Amygdala (tissue), 56 donors: ENCODE measurements around the gene TNFRSF1A.

Source experiments
- DNase-seq, 56 donors: peaks; one replicate each; lab custom pipeline; 2025; lab: John Stamatoyannopoulos, UW

TNFRSF1A gene

DNA sequence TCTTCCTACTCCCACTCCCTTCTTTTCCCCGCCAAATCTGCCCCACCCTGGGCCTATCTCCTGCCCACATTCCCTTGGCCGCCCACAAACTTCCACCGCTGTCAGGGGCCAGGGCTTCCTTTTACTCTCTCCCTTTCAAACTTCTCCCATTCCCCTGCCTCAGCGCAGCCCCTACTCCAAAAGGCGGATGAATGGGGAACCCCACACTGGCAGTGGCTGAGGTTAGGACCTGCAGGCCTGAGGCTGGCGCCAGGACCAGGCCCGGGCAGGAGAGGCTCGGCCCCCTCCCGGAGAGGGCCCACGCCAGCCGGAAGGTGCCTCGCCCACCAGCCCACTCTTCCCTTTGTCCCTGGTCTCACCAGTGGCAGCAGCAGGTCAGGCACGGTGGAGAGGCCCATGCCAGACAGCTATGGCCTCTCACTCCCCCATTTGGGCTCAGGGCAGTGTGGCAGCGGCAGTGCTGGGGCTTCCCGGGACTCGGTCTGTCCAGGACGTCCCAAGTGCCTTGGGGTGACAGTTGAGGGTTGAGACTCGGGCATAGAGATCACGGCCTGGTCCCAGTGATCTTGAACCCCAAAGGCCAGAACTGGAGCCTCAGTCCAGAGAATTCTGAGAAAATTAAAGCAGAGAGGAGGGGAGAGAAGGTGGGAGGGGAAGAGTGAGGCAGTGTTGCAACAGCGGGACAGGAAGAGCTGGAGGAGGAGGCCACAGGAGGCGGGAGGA, at the start of gene TNFRSF1A:
TNFRSF1A (minus strand) TSS at position 660 of the 723 bp plus-strand sequence; CDS start at position 398, 262 bp downstream.
- DNase-seq = peak in 17 of 56 donors; percentile 22 to 54 (median 39)

DNA sequence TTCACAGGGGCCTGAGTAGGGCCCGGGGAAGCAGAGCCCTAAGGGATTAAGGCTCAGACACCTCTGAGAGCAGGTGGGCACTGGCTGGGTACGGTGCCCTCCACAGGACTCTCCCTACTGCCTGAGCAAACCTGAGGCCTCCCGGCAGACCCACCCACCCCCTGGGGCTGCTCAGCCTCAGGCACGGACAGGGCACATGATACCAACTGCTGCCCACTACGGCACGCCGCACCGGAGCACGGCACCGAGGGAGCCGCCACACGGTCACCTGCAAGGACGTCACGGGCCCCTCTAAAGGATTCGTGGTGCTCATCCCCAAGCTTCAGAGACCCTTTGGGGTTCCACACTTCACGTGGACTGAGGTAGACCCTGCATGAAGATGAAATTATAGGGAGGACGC, 49.1 kb upstream of the TNFRSF1A start:
- DNase-seq = no peak

DNA sequence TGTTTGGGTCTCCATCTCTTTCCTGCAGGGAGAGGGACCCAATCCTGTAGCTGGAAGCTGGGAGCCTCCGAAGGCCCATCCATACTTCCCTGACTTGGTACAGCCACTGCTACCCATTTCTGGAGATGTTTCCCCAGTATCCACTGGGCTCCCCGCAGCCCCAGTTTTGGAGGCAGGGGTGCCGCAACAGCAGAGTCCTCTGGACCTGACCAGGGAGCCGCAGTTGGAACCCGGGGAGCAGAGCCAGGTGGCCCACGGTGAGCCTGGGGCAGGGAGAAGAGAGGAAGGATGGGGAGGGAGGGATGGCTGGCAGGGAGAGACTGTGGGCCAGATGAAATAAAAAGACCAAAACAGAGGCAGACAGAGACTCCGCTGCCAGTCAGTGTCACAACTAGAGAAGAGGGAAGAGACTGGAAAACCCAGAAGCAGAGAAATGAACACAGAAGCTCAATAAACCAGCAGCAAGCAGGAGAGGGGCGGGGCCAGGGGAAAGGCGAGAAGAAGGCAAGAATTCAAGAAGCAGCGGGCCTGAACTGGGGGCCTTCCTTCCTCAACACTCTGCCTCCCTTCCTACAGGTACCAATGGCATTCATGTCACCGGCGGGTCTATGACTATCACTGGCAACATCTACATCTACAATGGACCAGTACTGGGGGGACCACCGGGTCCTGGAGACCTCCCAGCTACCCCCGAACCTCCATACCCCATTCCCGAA, 48.4 kb upstream of the TNFRSF1A start:
- DNase-seq = no peak

DNA sequence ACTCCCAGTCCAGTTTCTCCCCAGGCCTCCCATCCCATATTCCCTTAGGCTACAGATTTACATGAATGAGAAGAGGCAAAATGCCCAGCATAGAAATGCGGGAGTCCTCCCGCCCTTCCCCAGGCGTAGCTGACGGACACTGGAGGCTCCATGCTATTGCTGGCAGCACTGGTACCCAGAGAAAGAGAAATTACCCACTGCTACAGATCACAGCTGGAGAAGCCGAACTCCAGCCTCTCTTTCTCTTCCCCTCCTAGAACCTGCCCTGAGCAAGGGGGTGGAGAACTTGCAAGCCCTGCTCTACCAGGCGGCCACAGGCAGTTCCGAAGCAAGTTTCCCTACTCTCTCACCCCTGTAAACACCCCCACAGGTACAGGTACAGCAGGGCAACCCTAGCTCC, 45.7 kb upstream of the TNFRSF1A start:
- no peak for DNase-seq

DNA sequence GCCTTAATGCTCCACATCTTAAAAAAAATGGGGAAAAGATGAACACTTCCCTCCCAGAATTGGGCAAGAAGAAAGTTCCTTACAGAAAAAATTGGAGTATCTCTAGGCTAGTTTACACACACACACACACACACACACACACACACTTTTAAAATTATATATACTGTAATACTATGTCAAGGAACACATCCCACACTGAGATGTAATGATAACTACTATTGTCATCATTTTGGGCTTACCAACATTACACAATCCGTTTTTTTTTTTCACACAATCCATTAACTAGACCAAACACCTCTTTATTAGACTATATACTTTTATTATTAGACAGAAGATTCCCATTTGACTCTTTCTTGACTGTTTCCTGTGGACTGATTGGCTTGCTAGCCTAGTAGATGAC, 44.6 kb upstream of the TNFRSF1A start:
- DNase-seq = no peak

DNA sequence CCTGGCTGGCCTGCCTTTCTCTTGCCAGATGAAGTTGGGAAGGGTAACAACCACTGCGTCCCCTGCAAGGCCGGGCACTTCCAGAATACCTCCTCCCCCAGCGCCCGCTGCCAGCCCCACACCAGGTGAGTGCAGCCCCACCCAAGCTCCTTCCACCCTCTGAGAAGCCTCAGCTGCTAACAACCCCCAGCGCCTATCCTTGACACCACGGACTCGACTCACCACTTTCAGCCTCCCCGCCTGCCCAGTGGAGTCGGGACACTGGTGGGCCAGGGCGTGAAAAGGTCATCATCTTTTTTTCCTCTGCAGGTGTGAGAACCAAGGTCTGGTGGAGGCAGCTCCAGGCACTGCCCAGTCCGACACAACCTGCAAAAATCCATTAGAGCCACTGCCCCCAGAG, 44.2 kb upstream of the TNFRSF1A start:
- no peak for DNase-seq

DNA sequence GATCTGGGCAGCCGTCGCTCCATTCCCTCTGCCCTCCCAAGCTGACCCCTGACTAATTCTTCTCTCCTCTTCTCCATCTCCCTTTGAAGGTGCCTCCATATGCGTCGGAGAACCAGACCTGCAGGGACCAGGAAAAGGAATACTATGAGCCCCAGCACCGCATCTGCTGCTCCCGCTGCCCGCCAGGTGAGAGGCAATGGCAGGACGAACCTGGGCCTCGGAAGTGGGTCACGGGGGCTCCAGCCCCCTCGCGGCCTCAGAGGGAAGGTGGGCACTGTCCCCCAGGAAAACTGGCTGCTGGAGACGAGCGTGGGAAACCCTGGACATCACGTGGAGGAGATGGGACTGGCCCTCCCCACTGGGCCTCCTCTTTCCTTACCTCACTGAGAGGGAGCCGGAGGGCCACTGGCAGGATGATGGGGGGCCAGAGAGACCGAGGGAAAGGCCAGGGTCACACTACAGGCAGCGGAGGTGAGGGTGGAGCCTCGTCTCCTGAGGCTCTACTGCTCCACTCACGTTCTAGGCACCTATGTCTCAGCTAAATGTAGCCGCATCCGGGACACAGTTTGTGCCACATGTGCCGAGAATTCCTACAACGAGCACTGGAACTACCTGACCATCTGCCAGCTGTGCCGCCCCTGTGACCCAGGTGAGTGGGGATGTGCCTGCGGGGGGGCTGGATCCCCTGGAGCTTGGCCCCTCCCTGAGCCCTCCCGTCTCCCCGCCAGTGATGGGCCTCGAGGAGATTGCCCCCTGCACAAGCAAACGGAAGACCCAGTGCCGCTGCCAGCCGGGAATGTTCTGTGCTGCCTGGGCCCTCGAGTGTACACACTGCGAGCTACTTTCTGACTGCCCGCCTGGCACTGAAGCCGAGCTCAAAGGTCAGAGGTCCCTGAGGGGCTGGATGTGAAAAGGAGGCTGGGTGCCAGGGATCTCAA, 42.9 kb upstream of the TNFRSF1A start:
- no peak for DNase-seq

DNA sequence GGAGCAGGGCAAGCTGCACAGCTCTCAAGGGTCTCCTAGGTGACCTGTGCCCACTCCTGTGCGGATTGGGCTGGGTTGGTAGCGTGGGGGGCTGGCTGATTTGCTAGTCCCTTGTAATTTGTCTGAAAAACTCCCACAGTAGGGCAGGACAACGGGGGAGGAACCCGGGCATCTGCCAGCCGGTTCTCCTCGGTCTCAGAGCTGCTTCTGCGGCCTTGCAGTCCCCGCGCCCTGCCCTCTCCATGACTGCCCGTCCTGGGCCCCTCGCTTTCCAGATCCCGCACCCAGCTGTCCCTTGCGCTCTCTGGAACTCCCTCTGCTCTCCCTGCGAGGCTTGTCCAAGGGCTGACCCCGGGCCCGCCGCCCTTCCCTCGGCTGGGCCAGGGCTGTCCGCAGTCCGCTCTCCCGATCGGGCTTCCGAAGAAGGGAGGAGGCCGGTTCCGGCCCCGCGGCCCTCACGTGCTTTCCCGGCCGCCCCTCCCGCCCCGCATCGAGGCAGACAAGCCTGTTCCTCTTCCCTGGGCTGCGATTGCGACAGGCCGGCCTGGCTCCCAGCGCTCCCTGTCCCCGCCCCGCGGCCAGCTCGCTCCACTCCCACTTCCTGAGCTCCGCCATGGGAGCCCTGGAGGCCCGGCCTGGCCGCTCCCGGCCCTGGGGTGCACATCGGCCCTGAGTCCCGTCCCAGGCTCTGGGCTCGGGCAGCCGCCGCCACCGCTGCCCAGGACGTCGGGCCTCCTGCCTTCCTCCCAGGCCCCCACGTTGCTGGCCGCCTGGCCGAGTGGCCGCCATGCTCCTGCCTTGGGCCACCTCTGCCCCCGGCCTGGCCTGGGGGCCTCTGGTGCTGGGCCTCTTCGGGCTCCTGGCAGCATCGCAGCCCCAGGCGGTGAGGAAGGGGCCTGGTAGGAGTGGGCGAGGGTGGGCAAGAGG, 42.0 kb upstream of the TNFRSF1A start, which contains the start of gene LTBR:
LTBR (plus strand) TSS at position 591 of the 927 bp plus-strand sequence; CDS start at position 788, 197 bp downstream.
- DNase-seq = peak in 48 of 56 donors; percentile 11 to 76 (median 50)

DNA sequence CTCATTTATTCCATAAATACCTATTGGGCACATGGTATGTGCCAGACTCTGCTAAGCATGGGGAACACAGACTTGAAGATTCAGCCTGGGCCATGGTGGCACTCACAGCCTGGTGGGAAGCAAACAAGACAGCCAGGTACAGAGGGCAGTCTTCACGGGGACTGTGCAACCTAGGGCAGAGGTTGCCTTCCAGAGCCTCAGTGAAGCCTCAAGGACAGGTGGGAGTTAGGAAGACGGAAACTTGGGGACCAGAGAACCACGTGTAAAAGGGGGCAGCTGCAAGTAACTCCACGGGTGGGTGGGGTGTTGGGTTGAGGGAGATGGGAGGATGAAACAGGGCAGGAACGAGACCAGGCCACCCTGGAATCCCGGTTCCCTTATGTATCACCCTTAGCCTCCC, 41.1 kb upstream of the TNFRSF1A start:
- no peak for DNase-seq

DNA sequence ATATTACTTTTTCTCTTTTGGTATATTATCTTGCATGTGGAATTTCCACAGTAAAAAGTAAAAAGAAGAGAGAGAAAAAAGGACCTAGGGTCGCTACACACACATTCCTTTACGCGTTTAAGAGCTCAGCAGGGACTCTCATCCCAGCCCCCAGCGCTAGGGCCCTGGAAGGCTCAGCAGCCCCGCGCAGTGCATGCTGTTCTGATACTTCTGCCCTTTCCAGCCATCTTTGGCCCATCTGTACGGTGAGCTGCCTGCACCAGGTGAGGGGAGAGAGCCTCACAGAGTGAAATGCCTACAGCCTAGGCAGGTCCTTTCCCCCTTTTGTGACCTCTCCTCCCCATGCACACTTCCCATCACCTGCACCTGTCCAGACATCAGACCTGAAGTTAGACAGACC, 40.5 kb upstream of the TNFRSF1A start:
- no peak for DNase-seq

DNA sequence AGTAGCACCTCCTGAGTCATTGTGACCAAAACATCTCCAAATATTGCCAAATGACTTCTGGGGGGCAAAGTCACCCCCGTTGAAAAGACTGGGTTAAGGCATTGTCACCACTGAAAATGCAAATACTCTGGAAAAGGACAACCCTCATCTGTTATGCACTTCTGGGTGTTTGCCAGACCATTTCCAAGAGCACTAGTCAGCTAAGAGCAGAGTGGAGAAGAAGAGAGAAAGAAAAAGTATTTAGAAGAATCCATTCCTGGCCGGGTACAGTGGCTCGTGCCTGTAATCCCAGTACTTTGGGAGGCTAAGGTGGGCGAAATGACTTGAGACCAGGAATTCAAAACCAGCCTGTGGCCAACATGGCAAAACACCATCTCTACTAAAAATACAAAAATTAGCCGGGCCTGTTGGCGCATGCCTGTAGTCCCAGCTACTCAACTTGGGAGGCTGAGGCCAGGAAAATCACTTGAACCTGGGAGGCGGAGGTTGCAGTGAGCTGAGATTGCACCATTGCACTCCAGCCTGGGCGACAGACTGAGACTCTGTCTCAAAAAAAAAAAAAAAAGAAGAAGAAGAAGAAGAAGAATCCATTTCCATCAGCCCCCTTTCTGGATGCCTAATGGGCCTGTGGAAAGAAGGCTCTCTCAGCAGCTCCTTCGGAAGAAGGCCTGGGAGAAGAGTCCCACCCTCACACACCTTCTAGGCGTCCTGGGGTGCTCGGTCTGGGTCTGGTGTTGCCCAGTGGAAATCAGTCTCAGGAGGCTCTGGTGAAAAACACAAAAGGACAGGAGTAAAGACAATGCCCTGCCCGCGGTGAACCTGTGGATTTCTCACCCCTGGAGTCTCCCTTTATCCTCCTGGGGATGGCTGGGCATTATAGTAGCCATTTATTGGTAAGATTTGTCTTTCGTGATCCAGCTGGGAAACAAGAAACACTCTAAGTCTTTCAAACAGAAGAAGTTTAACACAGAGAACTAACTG, 38.6 kb upstream of the TNFRSF1A start:
- no peak for DNase-seq

DNA sequence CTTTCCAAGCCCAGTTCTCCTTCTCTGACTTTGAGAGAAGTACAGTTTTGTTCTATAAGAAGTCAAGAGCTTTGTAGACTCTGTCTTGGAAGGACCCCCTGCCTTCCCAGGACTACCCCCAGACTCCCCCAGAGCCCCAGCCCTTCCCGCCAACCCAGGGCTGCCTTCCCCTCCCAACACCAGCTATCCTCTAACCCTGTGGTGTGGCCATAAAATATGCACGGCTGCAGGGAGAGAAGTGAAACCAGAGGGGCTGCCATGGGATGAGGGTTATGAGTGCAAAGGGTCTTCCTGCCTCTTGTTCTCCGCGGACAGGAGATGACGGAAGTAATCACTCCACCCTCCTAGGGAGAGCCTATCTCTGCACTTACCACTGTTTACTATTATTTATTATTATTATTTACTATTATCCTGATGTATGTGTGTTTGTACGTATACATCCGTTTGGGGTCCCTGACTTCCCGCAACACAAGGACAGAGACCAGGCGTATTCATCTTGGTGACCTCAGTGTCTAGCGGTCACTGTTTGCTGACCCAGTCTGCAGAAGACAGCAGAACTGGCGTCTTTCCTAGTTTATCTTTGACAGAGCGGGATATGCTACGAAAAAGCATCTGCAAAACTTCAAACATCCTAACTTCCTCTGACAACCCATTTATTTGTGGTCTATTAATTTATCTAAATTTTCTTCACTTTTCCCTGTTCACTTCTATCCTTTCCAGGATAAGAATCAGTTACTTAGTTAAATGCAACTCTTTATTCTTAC, 37.0 kb upstream of the TNFRSF1A start:
- DNase-seq = peak in 2 of 56 donors; percentile 17 to 33

DNA sequence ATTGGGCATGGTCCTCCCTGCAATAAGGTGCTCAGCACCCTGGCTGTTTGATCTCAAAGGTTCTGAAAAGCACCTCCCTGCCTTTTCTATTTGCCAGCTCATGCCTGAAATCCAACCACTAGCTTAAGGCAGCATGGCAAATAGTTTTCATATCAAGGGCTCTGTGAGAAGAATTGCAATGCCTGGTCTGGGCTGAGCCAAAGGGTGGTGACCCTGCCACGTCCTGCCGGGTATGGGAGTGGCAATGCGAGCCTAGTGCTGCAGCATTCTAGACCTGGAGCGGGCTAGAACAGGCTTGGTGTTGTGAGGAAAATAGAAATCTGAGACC, 35.8 kb upstream of the TNFRSF1A start:
- no peak for DNase-seq

DNA sequence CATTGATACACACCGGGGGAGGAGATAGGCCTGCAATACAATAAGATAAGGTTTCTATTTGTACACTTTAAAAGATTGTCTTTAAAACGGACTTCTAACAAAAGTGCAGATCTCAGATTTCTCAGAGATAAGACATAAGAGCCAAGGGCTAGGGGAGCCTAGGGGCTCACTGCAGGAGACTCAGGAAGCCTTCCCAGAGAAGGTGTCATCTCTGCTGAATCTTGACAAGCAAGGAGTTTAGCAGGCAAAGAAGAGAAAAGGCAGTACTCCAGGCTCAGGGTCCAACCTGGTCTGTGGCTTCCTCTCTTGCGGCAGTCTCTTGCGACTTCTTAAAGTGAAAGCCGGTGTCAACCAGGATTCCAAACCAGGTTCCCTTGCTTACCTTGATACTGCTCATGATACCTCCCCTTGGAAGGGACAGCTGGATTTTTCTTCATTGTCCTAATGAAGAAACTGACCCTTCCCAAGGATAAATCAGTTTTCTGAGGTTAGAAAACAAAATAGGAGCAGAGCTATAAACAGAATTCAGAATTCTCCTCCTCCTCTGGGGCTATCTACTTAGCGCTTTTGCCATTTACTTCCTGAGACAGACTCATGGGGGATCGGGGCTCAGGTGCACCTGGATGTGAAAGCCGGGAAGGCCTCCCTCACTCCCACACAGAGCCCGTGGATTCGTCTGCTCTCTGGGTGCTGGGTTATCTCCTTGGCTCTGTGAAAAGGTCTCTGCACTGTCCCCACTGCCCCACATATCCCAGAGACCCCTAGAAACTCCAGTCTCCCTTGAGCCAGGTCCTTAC, 35.2 kb upstream of the TNFRSF1A start:
- DNase-seq = no peak

DNA sequence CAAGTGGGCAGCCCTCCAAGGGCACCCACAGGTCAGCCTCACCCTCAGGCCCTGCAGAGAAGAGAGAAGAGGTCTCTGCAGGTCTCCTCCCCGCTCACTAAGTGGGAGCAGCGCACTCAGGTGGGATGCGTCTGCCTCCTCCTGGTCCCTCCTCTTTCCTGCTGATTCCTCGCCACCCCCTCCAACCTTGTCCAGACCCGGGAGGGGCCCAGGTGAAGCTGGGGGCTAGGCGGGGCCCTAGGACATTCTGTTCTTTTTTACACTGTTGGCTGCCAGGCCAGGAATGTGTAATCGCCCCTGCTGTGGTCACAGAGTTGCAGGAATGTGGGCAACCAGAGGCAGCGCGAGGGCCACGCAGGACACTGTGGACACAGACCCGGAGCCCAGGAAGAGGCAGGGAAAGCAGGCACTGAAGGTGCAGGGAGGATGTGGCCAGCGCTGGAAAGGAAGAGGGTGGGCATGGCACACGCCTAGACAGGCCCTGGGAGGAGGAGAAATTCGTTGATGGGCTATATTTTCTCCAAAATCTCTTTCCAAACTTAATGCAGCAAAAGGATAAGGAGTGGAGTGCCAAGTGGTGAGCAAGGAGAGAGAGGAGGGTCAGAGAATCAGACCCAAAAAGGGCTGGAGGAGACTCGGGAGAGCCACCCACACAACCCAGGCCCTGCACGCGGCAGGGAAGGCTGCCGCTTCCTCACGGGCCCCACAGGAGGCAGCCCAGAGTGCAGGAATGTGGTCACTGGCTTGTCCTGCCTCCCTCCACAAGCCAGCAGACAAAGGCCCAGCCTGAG, 34.4 kb upstream of the TNFRSF1A start:
- no peak for DNase-seq
